ENCODE results near the gene C2orf68.
A peak's percentile ranks its signal among the peaks of the same experiment; 100 is the strongest.
"Not testable (repeated sequence)": the region's sequence is repeated elsewhere in the genome, so short reads cannot be mapped to it uniquely, and the experiment has no call there.

The C2orf68 gene

DNA sequence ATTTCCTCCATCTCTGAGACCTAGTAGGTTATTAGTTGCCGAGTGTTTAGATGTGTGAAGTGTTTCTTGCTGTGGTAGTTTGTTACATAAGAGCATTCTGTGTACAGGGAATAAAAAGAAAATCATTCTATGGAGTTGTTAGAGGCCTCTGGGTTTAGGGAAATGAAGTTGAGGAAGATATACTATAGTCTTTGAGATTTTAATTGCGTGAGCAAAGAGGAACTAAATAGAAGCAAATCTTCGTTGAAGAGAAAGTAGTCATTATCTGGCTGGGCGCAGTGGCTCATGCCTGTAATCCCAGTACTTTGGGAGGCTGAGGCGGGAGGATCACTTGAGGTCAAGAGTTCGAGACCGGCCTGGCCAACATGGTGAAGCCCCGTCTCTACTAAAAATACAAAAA is 23.1 kb upstream of the C2orf68 start:
- intact Hi-C loops (cut with DNase I): loop anchor here (10.0 kb wide), 1 partner anchor 470 kb away; the partner anchor contains the start of genes POLR1A and PTCD3
- no peak for DNase-seq

DNA sequence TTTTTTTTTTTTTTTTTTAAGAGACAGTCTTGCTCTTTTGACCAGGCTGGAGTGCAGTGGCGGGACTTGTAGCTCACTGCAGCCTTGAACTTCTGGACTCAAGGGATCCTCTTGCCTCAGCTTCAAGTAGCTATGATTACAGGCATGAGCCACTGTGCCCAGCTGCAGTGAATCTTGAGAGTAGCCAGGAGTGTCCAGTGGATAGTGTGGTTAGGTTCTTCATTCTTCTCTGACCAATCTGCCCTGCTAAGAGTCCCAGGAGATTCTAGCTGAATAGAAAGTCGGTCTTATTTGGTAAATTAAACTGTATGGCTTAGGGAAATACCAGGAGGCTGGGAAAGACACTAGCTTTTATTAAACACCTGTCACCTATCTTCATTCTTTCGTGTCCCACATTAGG is 19.4 kb upstream of the C2orf68 start:
- no peak for DNase-seq
- intact Hi-C loops (cut with DNase I): loop anchor here (10.0 kb wide), 1 partner anchor 473 kb away; the partner anchor contains the start of genes POLR1A and PTCD3

GRCh38 chr2:85628658-85629057 is 16.8 kb upstream of the C2orf68 start:
- no peak for DNase-seq
- intact Hi-C loops (cut with DNase I): no loop called here

DNA sequence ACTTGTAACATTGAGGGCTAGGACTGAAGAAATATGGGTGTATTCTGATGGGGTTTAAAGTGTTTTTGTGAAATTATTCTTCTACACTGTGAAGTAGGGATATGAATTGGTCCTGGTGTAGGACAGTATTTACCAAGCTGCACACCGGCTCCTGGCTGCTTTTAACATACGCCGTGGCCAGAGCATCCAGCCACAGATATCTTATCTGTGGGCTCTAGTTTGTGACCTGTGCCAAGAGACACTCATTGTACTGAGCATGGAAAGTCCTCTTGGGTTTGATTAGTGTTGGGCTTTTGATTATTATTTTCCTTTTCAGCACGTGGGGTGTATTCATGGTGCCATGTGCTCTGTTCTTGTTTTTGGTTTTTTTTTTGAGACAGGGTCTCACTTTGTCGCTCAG is 12.1 kb upstream of the C2orf68 start:
- no peak for DNase-seq
- intact Hi-C loops (cut with DNase I): no loop called here

DNA sequence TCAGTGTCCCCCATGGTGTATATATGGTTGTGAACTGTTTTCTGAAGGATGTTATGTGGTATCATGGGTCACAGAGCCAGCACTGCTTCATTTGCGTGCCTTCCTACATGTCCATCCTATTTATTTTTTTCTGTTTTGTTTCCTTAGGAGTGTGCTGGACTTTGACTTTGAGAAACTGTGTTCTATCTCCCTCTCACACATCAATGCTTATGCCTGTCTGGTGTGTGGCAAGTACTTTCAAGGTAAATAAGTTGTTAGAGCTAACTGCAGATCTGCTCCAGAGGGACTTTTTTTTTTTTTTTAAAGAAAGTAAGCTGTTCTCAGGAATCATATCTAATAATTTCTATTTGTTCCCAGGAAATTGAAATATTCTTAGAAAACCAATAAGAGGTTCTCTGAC is 9.5 kb upstream of the C2orf68 start:
- intact Hi-C loops (cut with DNase I): no loop called here
- no peak for DNase-seq

GRCh38 chr2:85619617-85620016 is 7.8 kb upstream of the C2orf68 start:
- intact Hi-C loops (cut with DNase I): no loop called here
- no peak for DNase-seq

- intact Hi-C loops (cut with DNase I); DNase-seq: not testable (repeated sequence)
These were observed 5.9 kb upstream of the C2orf68 start for GRCh38 chr2:85617723-85618122.

GRCh38 chr2:85615413-85615728 is 3.5 kb upstream of the C2orf68 start:
- DNase-seq: peak in 1 of 10 donors; percentile 15

GRCh38 chr2:85614757-85615156 is 2.9 kb upstream of the C2orf68 start:
- intact Hi-C loops (cut with DNase I): not testable (repeated sequence)
- peak in 1 of 10 donors; percentile 27 for DNase-seq

More at GRCh38 chr2:85615413-85615728, 3.5 kb upstream of the C2orf68 start:
- intact Hi-C loops (cut with DNase I): no loop called here

GRCh38 chr2:85613717-85614515 is 2.0 kb upstream of the C2orf68 start:
- peak in 1 of 10 donors; percentile 24 for DNase-seq
- intact Hi-C loops (cut with DNase I): no loop called here

DNA sequence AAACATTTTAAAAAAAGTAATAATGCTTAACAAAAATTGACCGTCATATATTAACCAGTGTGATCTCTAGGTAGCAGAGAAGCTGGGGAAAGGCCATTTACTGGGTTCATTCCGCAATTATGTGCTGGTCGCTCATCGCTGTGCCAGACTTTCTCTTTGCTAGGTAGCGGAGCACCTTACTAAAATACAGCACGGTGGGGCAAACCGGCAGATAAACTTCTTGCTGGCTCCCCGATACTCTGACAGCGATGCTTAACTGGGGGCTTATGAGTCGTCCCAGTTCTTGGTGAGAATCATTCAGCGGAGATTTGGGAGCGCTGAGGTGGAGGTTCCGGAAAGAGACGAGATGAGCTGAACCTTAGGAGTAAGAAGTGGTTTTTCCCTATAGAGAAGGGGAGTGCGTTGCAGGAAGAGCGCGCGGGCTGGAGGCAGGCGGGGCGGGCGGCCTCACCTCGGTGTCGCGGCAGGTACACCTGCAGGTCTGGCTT is 605 bp downstream of the C2orf68 start:
- DNase-seq: no peak
- intact Hi-C loops (cut with DNase I): no loop called here

GRCh38 chr2:85607268-85608215 is 4.3 kb downstream of the C2orf68 start:
- no peak for DNase-seq
- intact Hi-C loops (cut with DNase I): no loop called here

GRCh38 chr2:85606116-85606455 is 5.8 kb downstream of the C2orf68 start:
- intact Hi-C loops (cut with DNase I): no loop called here

DNA sequence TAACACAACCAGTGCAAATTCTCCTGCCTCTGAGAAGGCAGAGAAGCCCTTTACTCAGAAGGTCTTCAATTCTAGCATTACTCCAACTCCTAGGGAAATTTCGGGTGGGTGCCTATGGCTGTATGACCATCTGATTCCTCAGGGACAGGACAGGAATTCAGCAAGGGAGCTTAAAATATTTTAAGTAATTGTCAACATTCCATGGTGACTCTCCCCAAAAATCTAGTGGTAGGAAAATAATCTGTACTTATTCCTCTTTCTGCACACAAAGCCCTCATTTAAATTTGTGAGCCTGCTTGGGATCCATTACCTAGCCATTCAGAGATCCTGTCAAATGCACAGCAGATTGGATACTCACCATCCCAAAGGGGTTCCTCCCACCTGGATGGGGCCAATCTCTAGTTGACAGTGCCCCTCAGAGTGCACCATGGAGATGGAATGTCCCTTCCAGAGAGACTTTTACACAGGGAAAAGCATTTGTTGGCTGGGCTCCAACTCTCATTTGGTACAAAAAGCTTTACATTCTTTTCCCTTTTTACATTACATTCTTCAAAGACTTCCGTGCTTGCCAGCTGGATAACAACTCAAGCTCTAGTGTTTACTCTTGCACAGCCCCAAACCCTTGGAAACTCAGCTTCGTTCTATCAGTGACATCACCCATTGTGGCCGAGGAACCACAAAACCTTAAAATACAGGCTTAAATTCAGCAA is 6.3 kb downstream of the C2orf68 start:
- no peak for DNase-seq
- intact Hi-C loops (cut with DNase I): no loop called here

More at GRCh38 chr2:85606116-85606455, 5.8 kb downstream of the C2orf68 start:
- DNase-seq: no peak

DNA sequence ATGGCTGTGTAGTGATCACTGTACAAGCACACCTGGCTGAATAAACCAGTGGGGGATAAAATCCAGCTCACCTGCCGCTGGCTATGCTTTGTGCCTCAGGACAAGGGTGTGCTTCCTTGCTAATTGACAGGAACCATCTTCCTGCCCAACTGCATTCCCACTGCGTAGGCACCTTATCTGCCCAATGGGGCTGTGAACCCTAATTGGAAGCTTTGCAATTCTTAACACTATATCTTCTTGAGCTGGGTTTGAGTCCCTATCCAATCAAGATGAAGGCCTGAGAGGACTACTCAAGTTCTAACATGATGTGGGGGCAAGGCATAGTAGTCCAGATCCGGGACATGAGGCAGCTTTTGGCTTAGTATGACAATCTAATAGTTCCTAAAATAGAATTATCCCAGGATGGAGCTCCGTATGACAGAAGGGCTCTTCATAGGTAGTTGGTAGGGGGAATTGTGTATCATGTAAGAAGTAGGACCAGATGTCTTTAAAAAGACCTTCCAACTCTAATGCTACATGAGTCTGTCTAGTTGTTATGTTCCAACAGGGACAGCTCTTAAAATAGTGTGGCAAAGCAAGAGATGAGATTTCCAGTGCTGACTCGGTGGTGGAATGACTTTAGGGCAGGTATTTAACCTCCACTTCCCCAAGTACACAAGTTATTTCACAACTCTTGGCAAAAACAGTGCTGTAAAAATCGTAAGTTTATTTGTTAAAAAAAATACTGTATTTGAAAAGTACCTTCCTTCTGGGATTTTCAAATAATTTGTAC is 7.1 kb downstream of the C2orf68 start:
- no peak for DNase-seq
- intact Hi-C loops (cut with DNase I): no loop called here

GRCh38 chr2:85604133-85604444 is 7.8 kb downstream of the C2orf68 start:
- intact Hi-C loops (cut with DNase I); DNase-seq: not testable (repeated sequence)

DNA sequence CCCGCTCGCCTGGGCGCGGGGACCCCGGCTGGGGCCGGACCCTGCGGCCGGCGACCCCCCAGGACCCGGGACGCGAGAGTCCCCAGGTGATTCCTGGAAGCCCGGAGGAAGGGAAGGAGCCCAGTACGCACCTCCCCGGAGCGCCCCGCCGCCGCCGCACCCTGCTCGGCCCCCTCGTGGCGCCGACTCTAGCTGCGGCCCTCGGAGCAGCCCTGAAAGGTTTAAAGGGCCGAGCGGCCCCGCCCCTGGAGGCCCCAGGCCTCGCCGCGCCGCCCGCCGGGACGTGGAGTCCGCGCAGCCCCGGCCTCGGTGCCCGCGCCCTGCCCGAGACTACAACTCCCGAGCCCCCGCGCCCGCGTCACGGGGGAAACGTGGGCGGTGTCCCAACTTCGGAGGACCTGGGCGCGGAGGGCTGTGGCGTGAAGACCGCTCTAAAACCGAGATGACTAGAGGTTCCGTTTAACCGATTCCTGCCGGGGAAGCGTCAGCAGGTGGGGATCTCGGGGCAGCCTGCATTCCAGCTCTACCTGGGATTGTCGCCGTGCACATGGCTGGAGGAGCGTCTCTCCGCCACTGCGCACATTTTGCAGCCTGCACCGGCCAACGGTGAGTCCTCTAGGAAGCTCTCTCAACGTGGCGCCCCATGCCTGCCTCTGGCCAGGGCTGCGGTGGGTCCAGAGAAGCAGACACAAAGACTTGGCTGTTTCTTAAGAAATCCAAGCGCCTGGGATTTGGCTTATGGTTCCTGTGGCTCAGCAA is 9.2 kb downstream of the C2orf68 start, which contains the start of gene TMEM150A:
Gene TMEM150A, minus strand, starts transcription at position 223 of the 759 bp plus-strand sequence. CDS start 750 bp downstream, outside the sequence.
- peak; percentile 85 to 99 (median 94) for DNase-seq
- intact Hi-C loops (cut with DNase I): no loop called here

DNA sequence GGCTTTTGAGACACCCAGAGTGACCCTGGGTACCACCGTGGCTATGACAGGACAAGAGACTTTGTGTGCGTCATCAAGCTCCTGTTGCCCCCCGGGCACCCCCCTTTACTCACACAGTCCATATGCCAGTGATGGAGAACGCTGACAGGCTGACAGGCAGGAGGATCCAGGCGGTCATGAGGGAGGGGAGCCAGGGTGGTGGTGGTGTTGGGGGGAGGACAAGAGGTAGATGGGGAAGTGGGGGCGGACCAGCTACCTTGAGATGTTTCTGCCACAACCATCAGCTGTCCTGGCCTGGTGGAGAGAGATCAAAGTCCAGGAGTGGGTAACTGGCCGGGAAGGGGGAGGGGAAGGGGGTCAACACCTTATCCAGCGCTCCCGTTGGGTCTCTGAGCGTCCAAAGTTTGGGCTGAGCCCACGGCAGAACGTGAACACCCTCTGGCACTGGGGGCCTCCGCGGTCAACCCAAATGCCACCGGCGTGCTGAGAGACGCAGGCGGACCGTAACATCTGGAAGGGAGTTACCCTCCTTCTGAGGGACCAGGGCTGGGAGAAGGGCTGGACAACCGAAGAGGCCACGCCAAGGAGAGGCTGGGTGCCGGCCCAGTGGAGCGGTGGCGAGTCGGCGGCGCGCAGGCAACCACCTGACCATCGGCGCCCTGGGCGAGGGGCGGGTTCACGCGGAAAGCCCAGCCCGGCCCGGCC is 9.9 kb downstream of the C2orf68 start:
- intact Hi-C loops (cut with DNase I): no loop called here
- DNase-seq: peak in 9 of 10 donors; percentile 54 to 93 (median 65)
